HG03196 (cell line): Measurements from ENCODE around the gene DLX1.

ENCODE experiments used
- ATAC-seq: cut with Tn5 transposase; IDR thresholded peaks from one replicate; pipeline ENCODE4 v1.9.1; 2021; ENCODE audit not compliant: unreplicated experiment

The DLX1 gene

GRCh38 chr2:172096626-172097547, 11.6 kb downstream of the DLX1 start:
- ATAC-seq = no peak

- no peak for ATAC-seq
These were observed 12.3 kb downstream of the DLX1 start for GRCh38 chr2:172097557-172098131.

GRCh38 chr2:172098287-172098649, 13.0 kb downstream of the DLX1 start:
- no peak for ATAC-seq

GRCh38 chr2:172098650-172099471, 13.6 kb downstream of the DLX1 start:
- no peak for ATAC-seq

GRCh38 chr2:172099472-172100079, 14.3 kb downstream of the DLX1 start:
- ATAC-seq = no peak

- ATAC-seq = no peak
These were observed 15.0 kb downstream of the DLX1 start for GRCh38 chr2:172100080-172100934.

GRCh38 chr2:172100935-172101820, 15.9 kb downstream of the DLX1 start:
- ATAC-seq = no peak

- ATAC-seq = no peak
These were observed 16.6 kb downstream of the DLX1 start for GRCh38 chr2:172101821-172102390.

- ATAC-seq = peak; percentile 54
These were observed 17.4 kb downstream of the DLX1 start, which contains the start of gene DLX2 for GRCh38 chr2:172102391-172103359. TSS of gene DLX2 (minus strand) at chr2:172102900. CDS start at chr2:172102538, 362 bp downstream.

- ATAC-seq = peak; percentile 23
These were observed 18.4 kb downstream of the DLX1 start for GRCh38 chr2:172103471-172104272.

GRCh38 chr2:172105471-172106107, 20.3 kb downstream of the DLX1 start:
- no peak for ATAC-seq

- no peak for ATAC-seq
These were observed 21.0 kb downstream of the DLX1 start for GRCh38 chr2:172106108-172106961.

- no peak for ATAC-seq
These were observed 22.6 kb downstream of the DLX1 start for GRCh38 chr2:172107690-172108586.

- no peak for ATAC-seq
These were observed 23.3 kb downstream of the DLX1 start for GRCh38 chr2:172108587-172108930.
